ENCODE data around the gene RAB3D.

- TF ChIP-seq CTCF (tag by site-specific recombination; IDR thresholded peaks at IDR 0.05) (no peak), TCF7L2 (IDR thresholded peaks at IDR 0.05; ENCODE audit: borderline replicate concordance, low read depth, low read length) (no peak), ZNF221 (tag by site-specific recombination; IDR thresholded peaks at IDR 0.05; ENCODE audit: borderline replicate concordance) (no peak), HIC1 (tag by site-specific recombination; IDR thresholded peaks at IDR 0.05) (no peak), ZNF580 (tag by site-specific recombination; IDR thresholded peaks at IDR 0.05) (no peak), ZNF777 (tag by site-specific recombination; IDR thresholded peaks at IDR 0.05; ENCODE audit: borderline replicate concordance) (no peak), ZNF629 (tag by site-specific recombination; IDR thresholded peaks at IDR 0.05) (no peak), ZNF174 (tag by site-specific recombination; IDR thresholded peaks at IDR 0.05) (no peak), WT1 (tag by site-specific recombination; IDR thresholded peaks at IDR 0.05) (no peak)
These were observed 13.9 kb downstream of the RAB3D start for GRCh38 chr19:11325544-11325943.
